SH-SY5Y (cell line): Measurements from ENCODE around the gene JHY.

Experiments used
- GATA2 ChIP-seq: IDR thresholded peaks from 2 replicates; pipeline ENCODE4 v1.6.1; 2011; ENCODE audit warnings: mild to moderate bottlenecking, low read depth, low read length
- GATA3 ChIP-seq: IDR thresholded peaks from 2 replicates; pipeline ENCODE4 v1.6.1; 2011; ENCODE audit warnings: low read depth, mild to moderate bottlenecking, low read length, moderate library complexity

DNA sequence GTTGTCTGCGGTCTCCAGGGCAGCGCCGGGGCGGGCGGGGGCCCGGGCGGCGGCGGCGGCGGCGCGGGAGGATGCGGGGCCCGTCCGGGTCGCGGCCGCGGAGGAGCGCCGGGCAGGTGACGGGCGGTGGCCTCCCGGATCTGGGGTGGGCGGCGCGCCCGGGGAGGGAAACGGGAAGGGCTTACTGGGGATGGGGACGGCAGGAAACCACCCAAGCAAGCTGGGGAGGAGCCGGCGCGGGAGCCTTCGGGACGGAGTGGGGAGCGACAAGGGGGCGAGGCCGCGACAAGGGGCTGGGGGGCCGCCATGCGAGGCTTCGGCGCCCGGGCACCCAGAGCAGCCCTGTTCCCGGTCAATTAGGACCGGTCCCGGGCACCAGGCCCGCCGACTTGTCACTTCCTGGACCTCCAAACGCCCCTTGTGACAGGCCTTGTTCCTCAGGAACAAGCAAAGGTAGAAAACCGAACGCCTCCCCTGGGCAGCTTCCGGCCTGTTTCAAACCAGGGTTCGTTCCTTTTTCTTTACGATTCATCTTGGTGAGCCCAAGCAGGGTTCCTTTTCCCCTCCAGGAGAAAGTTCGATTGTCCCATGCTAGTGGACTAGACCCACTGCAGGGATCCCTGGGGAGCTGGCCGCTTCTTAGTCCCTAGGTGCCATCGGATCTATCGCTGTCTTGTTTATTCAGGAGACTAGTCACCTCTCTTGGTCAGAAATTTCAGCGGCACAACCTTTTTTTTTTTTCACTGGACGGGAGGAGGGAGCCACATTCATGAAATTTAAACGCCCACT is 492 bp downstream of the JHY start:
- TF ChIP-seq GATA3 (no peak), GATA2 (no peak)
